HG03045 (cell line): ENCODE data around the gene PSMD9.
"Not testable (repeated sequence)": the region's sequence is repeated elsewhere in the genome, so short reads cannot be mapped to it uniquely, and the experiment has no call there.

Source experiments
- ATAC-seq: cut with Tn5 transposase; IDR thresholded peaks from one replicate; pipeline ENCODE4 v1.9.1; 2021; ENCODE audit warnings: mild to moderate bottlenecking, moderate library complexity; ENCODE audit not compliant: unreplicated experiment

The PSMD9 gene, protein sequence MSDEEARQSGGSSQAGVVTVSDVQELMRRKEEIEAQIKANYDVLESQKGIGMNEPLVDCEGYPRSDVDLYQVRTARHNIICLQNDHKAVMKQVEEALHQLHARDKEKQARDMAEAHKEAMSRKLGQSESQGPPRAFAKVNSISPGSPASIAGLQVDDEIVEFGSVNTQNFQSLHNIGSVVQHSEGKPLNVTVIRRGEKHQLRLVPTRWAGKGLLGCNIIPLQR

DNA sequence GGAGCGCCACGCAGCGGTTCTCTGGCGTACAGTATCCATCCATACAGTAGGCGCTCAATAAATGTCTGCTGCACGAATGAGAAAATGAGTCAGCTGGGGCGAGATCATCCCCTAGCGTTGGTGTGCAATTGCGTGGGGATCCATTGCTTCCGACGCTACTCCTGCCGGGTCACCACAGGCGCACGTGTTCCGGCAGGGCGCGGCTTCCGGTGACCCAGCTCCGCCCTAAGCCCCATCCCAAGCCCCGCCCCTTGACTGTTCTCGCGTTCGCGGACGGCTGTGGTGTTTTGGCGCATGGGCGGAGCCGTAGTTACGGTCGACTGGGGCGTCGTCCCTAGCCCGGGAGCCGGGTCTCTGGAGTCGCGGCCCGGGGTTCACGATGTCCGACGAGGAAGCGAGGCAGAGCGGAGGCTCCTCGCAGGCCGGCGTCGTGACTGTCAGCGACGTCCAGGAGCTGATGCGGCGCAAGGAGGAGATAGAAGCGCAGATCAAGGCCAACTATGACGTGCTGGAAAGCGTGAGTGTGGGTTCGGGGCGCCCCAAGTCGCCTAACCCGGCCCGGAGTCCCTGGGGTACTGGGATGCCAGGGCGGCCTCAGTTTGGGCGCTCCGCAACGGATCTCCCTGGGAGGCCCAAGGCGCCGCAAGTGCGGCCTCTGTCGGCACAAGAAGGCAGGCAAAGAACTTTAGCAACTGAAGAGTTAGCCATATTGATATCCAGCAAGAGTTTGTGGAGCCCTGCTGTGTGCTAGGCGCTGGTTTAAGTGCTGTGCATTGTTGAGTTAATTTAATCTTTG lies at the start of gene PSMD9:
Gene PSMD9, plus strand, starts transcription at position 313 of the 796 bp plus-strand sequence. Its CDS starts 67 bp downstream, at position 380.
- peak; percentile 93 for ATAC-seq

DNA sequence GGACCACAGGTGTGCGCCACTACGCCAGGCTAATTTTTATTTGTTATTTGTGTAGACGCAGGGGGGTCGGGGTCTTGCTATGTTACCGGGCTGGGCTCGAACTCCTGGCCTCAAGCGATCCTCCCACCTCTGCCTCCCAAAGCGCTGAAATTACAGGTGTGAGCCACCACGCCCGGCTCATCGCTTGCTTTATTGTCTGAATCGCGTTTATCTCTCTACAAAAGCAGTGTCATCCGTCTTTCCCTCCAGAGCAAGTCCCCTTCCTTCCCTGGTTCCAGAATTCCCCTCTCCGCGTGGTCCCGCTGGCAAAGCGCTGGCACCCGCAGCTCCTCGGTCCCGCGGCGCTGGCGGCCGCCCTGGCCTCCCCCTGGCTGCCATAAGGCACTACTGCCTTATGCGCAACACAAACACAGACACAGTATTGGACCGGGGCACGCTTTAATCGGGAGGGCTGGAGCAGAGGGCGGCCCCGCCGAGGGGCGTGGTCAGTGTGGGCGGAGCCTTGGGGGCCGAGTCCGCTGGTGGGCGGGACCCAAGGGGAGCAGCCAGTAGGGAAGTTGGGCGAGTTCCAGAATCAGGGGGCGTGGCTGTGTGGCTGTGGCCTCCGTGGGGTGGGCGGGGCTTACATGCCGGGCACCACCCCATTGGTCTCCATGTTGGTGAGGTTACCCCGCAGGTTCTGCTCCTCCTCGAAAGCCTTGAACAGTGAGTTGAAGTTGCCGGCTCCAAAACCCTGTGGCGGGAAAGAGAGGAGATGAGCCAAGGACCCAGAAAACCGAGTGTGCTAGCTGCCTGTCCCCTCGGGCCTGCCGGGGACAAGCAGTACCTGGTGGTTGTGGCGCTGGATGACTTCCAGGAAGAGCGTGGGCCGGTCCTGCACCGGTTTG lies 49.2 kb upstream of the PSMD9 start:
- ATAC-seq: peak; percentile 91

DNA sequence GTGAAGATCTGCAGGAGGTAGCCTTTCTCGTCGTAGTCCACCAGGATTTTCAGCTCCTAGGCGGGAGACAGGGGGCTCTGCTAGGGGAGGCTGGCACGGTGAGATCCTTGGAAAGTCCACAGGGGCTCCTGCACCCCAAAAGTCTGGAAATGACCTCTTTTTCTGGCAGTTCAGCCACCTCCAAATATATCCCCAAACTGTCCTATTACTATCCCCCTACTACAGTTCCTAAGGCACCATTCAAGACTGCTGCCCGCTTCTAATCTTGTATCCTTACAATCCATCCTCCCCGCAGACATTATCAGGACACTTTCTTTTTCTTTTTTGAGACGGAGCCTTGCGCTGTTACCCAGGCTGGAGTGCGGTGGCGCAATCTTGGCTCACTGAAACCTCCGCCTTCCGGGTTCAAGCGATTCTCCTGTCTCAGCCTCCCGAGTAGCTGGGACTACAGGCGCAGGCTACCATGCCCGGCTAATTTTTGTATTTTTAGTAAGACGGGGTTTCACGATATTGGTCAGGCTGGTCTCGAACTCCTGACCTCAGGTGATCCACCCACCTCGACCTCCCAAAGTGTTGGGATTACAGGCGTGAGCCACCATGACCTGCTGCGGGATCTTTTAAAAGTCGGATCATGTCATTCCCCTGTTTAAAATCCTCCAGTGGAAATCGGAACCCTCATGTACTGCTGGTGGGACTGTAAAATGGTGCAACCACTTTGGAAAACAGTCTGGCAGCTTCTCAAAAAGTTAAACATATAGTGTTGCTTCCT lies 48.4 kb upstream of the PSMD9 start:
- ATAC-seq: no peak

DNA sequence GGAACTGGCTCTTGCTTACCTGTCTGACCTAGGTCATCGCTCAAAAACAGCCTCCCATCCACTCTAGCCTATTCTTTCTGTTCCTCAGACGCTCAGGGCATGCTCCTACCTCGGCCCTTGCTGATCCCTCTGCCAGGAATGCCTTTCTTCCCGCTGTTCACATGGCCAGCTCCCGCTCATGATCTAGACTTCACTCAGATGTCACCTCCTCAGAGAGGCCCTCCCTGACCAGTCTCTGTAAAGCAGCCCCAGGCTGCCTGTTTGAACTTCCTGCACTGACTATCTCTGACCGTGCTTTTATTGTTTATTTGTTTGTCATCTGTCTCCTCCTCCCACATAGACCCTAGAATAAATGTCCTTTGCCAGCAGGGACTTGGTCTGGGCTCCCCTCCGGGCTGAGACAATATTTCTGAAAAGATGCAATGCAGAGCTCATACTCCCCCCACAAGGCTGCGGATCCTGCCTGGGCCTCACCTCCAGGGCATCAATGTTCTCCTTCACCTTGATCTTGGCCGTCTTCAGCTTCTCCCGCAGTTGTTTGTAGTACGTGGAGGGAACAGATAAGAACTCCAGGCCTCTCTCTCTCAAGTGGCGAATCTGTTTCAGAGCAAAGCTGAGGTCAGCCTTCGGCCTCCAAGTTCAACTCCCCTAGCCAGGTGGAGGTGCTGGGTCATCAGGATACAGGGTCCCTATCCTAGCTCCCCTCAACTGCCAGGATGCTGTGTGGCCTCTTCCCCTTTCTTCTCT lies 45.2 kb upstream of the PSMD9 start:
- no peak for ATAC-seq

DNA sequence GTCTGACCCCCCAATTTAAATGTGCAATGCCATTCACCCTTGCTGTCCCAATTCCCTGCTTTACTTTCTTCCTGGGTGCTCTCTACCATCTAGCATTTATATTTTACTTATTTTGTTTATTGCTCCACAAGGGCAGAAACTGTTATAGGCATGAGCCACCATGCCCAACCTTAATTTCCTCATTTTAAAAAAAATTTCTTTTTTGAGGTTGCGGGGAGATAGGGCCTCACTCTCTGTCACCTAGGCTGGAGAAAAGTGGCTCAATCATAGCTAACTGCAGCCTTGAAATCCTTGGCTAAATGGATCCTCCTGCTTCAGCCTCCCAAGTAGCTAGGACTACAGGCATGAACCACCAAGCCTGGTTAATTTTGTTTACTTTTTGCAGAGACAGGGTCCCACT lies 42.9 kb upstream of the PSMD9 start:
- no peak for ATAC-seq

DNA sequence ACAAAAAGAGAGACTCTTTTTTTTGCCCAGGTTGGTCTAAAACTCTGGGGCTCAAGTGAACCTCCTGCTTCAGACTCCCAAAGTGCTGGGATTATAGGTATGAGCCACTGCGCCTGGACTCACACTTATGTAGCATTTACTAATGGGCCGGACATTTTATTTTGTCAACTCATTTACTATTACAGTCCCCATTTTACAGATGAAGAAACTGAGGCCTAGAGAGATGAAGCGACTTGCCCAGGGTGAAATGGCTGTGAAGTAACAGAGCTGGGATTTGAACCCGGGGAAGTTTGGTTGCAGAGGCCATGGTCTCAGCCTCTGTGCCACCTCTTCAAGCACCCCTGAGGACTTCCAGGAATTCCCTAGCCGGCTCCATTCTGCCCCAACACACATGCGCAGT lies 39.4 kb upstream of the PSMD9 start:
- ATAC-seq: no peak

DNA sequence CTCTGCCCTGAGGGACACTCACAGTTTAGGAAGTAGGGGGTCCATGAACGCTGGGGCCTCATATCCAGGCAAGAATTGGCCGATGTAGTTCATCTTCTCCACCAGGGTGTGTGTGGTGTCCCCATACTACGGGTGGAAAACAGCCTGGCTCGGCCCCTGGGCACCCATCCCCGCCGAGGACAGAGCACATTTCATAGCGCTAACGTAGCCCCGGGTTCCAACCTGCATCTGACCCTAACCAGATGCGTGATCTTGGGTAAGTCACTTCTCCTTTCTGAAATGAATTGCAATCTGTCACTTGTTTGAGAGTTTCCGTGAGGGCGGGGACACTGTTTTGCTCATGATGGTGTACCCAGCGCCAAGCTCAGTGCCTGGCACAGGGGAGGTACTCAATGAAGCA lies 38.9 kb upstream of the PSMD9 start:
- ATAC-seq: no peak

DNA sequence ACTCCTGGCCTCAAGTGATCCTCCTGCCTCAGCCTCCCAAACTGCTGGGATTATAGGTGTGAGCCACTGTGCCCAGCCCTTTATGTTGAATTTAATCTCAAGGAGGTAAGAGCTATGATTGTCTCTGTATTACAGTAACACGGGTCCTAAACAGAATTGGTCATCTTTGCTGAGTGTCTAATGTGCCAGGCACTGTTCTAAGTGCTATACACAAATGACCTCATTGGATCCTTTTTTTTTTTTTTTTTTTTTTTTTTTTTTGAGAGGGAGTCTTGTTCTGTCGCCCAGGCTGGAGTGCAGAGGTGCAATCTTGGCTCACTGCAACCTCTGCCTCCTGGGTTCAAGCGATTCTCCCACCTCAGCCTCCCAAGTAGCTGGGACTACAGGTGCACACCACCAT lies 36.2 kb upstream of the PSMD9 start:
- ATAC-seq: not testable (repeated sequence)

DNA sequence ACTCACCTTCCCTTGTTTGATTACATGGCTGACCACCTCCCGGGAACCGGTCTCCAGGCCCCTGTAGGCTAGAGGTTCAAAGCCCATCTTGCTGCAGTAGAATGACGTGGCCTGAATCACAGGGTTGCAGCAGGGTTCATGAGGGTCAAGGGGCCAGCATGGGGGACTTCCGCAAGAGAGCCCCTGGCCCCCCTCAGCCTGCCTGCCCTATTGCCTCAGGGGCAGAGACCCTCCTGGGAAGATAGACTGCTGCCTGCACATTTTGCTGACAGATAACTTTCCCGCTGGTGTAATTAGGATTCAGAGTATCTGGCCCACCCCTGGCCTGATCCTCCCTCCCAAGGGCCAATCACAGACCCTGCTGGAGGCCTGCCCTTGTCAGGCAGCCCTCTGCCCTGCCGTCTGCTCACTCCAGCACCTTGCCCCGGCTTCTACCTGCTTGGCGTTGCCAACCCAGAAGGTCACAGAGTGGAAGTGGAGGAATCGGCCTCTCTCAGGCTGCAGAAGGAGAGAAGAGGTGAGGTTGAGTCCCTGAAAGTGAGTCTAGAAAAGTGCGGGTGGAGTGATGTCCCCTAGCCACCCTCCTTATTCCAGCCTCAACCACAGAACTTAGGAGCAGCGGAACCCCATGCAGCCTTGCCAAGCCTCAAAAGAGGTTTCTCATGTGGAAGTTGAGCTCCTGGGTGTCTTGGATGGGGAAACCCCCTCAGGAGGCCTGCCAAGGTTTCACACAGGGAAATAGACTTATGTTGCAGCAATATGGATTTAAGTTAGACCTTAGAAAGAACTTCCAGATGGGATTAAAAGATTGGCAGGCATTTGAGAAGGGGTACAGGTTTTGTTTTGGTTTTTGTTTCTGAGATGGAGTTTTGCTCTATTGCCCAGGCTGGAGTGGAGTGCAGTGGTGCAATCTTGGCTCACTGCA lies 31.0 kb upstream of the PSMD9 start:
- no peak for ATAC-seq

DNA sequence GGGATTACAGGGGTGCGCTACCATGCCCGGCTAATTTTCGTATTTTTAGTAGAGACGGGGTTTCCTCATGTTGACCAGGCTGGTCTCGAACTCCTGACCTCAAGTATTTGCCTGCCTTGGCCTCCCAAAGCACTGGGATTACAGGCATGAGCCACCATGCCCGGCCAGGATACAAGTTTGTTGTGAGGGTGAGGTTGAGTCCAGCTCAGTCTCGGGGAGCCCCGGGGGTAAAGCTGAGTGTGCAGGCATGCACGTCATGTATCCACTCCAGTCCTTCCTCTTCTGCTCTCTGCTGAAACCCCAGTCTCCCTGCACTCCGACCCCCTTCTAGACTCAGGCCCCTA lies 30.3 kb upstream of the PSMD9 start:
- no peak for ATAC-seq

DNA sequence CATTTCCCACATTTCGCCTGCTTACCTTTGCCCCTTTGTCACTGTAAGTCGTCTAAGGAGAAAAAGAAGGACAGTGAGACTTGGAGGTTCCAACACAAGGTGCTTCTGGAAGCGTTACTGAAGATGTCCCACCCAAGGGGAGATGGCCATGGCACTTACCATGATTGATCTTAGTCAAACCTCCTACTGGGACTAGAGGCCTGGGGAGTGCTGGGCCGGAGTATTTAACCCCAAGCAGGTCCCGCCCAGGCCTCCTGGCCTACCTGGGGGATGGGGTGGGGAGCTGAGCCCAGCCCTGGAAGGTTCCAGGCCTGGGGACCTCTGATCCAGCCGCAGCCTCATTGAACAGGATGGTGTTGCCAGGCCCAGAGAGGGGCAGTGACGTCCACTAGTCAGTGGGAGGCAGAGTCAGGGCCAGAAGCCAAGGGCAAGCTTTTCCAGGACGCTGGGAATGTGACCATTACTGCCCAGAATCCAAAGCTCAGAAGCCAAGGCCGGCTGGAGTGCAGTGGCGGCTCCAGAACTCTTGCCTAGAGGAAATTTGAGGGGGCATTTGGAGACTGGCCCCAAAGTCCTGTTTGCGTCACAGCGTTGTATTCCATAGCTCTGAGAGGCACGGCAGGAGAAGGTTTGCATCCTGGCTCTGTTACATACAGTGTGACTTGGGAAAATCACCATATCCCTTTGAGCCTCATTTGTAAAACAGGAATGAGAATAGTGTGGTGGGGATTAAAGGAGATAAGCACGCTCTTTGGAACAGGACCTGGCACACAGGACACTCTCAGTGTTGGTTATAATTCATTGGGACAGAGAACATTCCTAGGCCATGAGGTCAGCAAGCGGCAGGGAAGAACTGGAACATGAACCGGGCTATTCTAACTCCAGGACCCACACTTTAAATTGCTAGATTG lies 29.7 kb upstream of the PSMD9 start, which contains the start of gene HPD:
Gene HPD, minus strand, starts transcription at position 198 of the 911 bp plus-strand sequence. Its CDS starts 36 bp downstream, at position 162.
- ATAC-seq: no peak

DNA sequence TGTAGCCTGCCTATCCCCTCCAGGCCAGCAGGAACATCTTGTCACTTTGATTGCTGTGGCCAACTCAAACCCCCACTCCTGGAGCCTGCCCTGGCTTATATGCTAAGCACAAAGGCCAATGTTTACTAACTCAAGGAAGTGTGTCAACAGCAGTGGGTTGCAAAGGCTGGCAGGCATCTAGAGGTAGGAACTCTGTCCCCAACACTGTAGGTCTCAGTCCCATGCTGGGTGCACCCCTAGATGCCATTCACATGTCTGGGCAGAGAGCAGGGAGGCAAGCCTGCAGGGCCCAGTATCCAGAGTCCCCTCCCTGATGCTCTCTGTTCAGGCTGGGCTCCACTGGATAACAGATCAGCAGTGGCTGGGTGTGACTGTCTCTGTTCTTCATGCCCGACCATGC lies 28.3 kb upstream of the PSMD9 start:
- no peak for ATAC-seq

DNA sequence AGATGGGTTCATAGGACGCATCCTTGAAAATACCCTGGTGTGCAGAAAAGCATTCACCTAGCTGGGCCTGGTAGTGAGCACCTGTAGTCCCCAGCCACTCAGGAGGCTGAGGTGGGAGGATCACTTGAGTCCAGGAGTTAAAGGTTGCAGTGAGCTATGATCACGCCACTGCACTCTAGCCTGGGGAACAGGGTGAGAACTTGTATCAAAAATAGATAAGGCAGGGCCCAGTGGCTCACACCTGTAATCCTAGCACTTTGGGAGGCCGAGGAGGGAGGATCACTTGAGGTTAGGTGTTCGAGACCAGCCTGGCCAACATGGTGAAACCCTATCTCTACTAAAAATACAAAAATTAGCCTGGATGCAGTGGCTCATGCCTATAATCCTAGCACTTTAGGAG lies 27.9 kb upstream of the PSMD9 start:
- not testable (repeated sequence) for ATAC-seq

DNA sequence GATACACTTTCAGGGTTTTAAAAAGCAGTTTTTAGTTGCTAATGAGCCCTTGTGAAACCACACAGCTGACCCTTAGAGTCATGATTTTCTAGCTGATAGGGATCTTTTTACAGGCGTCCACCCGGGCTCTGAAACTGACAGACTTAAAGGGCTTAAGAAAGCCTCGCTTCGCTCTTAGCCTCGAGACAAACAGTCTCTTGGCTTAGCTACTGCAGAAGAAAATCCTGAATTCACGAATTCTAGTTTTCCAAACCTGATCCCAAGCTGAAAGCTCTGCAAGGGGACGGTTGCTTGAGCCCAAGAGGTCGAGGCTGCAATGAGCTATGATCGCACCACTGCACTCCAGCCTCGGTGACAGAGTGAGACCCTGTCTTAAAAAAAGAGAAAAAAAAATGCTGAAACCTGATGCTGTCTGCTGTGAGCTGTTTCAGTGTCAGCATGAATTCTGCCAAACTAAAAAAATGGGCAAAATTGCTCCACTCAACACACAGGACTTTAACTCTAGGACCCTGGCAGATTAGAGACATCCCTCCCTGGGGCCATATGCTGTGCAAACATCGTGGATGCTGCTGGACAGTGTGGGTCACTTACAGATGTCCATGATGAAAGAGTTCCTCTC lies 26.8 kb upstream of the PSMD9 start:
- ATAC-seq: no peak

DNA sequence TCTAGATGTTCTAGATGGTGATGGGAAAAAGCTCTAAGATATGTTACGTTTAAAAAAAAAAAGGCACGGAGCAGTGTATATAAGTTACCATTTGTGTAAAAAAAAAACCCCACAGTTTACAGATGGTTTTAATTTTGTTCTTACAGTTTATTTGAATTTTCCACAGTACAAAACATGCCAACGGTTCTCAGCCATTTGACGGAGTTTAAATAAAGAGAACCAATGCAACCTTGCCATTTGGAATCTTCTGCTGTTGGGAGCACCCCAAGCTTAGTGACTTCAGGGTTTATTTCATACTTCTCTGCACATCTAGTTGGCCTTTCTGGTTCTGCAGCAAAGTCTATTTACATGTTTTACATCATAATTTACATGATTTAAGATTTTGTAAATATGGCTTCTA lies 22.3 kb upstream of the PSMD9 start:
- ATAC-seq: no peak

DNA sequence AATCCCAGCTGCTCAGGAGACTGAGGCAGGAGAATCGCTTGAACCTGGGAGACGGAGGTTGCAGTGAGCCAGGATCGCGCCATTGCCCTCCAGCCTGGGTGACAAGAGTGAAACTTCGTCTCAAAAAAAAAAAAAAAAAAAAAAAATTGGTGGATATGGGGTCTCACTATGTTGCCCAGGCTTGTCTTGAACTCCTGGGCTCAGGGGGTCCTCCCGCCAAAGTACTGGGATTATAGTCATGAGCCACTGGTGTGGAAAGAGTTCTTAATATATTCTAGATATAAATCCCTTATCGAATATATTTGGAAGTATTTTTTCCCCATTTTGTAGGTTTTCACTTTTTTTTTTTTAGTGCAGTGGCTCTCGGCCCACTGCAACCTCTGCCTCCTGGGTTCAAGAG lies 19.4 kb upstream of the PSMD9 start:
- not testable (repeated sequence) for ATAC-seq

DNA sequence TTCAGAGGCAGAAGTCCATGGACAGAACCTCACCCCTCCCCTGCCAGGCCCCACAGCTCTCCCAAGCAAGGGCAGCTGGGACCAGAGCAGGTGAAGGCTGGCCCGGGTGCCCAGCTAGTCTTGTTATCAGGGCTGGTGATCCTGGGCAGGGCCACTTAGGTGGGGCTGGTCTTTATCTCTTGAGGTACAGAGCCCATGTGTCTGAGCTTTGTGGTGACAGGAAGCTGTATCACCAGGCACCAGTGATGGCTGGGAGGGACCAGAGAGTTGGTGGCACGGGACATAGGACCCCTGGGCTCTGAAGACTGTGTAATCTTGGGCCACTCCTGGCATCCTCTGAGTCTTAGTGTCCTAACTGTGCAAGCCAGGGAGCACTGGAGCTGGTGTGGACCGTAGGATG lies 17.1 kb upstream of the PSMD9 start:
- ATAC-seq: no peak
